ENCODE measurements around the gene SH3RF3.

Gene SH3RF3

GRCh38 chr2:109229094-109229675 lies 100.2 kb downstream of the SH3RF3 start:
- 100% methylated on average over 4 of the region's 4 CpGs for WGBS (ENCODE audit: insufficient coverage)
- Histone ChIP-seq H3K36me3 (ENCODE audit: control insufficient read depth in 4 of 4, insufficient read depth in 4 of 4, low read length in 3 of 4) (no peaks in the 10 kb centered on the region), H3K4me3 (ENCODE audit: control insufficient read depth in 1 of 7, extremely low read depth in 1 of 7, insufficient read depth in 4 of 7, low read depth in 2 of 7, low read length in 6 of 7) (no peak overlapping the region), H3K27ac (ENCODE audit: insufficient read depth in 1 of 2, low read depth in 1 of 2, low read length in 2 of 2, poor library complexity in 1 of 2, severe bottlenecking in 2 of 2) (no peak overlapping the region), H3K4me1 (ENCODE audit: control extremely low read depth in 1 of 4, control insufficient read depth in 4 of 4, insufficient read depth in 4 of 4, low read length in 3 of 4) (peaks cover 0 to 27% (median 7%) of the 10 kb centered on the region in 4 experiments), H3K9me3 (ENCODE audit: control extremely low read depth in 1 of 5, control insufficient read depth in 4 of 5, insufficient read depth in 2 of 5, low read depth in 1 of 5, low read length in 4 of 5) (no peaks in the 10 kb centered on the region), H3K27me3 (replicated peaks in 2 of 5; ENCODE audit: control insufficient read depth in 4 of 5, insufficient read depth in 5 of 5, low read length in 4 of 5) (no peaks in the 10 kb centered on the region)
- CTCF ChIA-PET, result no interaction called here
- POLR2A ChIA-PET, result interaction anchor here (0.6 kb wide), 1 partner anchor 199 kb away, joined by 3 read pairs; no protein-coding TSS in a partner anchor
- no peak for DNase-seq

DNA sequence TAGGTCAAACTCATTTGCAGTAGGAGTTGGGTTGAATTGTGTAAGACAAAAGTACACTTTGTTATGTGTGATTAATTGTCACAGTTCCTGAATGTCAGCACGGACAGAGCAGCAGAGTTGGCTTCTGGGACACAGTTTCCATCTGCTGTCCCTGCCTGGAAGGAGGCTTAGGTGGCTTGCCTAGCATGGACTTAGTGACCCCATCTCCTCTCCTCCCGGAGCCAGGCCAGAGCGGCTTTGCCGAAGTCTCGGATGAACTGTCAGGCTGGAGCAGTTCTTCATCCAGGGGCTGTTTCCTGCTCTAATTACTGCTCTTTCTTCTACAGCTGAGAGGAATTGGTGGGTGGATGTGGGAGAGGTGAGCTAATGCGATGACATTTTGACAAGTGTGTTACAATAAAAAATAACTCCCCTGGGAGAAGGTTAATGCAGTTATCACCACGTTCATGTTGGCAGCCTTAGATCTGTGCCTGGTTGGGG lies 102.0 kb downstream of the SH3RF3 start:
- no peak for DNase-seq
- H3K36me3 ChIP-seq (ENCODE audit: control insufficient read depth in 4 of 4, insufficient read depth in 4 of 4, low read length in 3 of 4), result no peaks in the 10 kb centered on the region
- 52% methylated on average over 5 of the region's 7 CpGs for WGBS (ENCODE audit: insufficient coverage)
- ChIA-PET CTCF (no interaction called here), POLR2A (no interaction called here)
- peaks cover 0 to 24% (median 7%) of the 10 kb centered on the region in 4 experiments for H3K4me1 ChIP-seq (ENCODE audit: control extremely low read depth in 1 of 4, control insufficient read depth in 4 of 4, insufficient read depth in 4 of 4, low read length in 3 of 4)
- no peaks in the 10 kb centered on the region for H3K27me3 ChIP-seq (replicated peaks in 2 of 5; ENCODE audit: control insufficient read depth in 4 of 5, insufficient read depth in 5 of 5, low read length in 4 of 5)
- no peak overlapping the region for H3K4me3 ChIP-seq (ENCODE audit: control insufficient read depth in 1 of 7, extremely low read depth in 1 of 7, insufficient read depth in 4 of 7, low read depth in 2 of 7, low read length in 6 of 7)
- no peak overlapping the region for H3K27ac ChIP-seq (ENCODE audit: insufficient read depth in 1 of 2, low read depth in 1 of 2, low read length in 2 of 2, poor library complexity in 1 of 2, severe bottlenecking in 2 of 2)
- H3K9me3 ChIP-seq (ENCODE audit: control extremely low read depth in 1 of 5, control insufficient read depth in 4 of 5, insufficient read depth in 2 of 5, low read depth in 1 of 5, low read length in 4 of 5), result peaks cover 0 to 2% (median 0%) of the 10 kb centered on the region in 5 experiments

- 92% methylated on average over 2 of the region's 3 CpGs for WGBS (ENCODE audit: insufficient coverage)
- POLR2A ChIA-PET, result no interaction called here
- peaks cover under 1 to 25% (median 7%) of the 10 kb centered on the region in 4 experiments for H3K4me1 ChIP-seq (ENCODE audit: control extremely low read depth in 1 of 4, control insufficient read depth in 4 of 4, insufficient read depth in 4 of 4, low read length in 3 of 4)
- H3K36me3 ChIP-seq (ENCODE audit: control insufficient read depth in 4 of 4, insufficient read depth in 4 of 4, low read length in 3 of 4), result no peaks in the 10 kb centered on the region
- peaks cover 0 to 2% (median 0%) of the 10 kb centered on the region in 5 experiments for H3K9me3 ChIP-seq (ENCODE audit: control extremely low read depth in 1 of 5, control insufficient read depth in 4 of 5, insufficient read depth in 2 of 5, low read depth in 1 of 5, low read length in 4 of 5)
- CTCF ChIA-PET, result no interaction called here
- H3K27me3 ChIP-seq (replicated peaks in 2 of 5; ENCODE audit: control insufficient read depth in 4 of 5, insufficient read depth in 5 of 5, low read length in 4 of 5), result no peaks in the 10 kb centered on the region
- DNase-seq, result no peak
- no peak overlapping the region for H3K4me3 ChIP-seq (ENCODE audit: control insufficient read depth in 1 of 7, extremely low read depth in 1 of 7, insufficient read depth in 4 of 7, low read depth in 2 of 7, low read length in 6 of 7)
- H3K27ac ChIP-seq (ENCODE audit: insufficient read depth in 1 of 2, low read depth in 1 of 2, low read length in 2 of 2, poor library complexity in 1 of 2, severe bottlenecking in 2 of 2), result no peak overlapping the region
Observed at GRCh38 chr2:109231428-109231827, 102.4 kb downstream of the SH3RF3 start.

- 90% methylated on average over 2 of the region's 7 CpGs for WGBS (ENCODE audit: insufficient coverage)
- Histone ChIP-seq H3K4me3 (ENCODE audit: control insufficient read depth in 1 of 7, extremely low read depth in 1 of 7, insufficient read depth in 4 of 7, low read depth in 2 of 7, low read length in 6 of 7) (no peak overlapping the region), H3K36me3 (ENCODE audit: control insufficient read depth in 4 of 4, insufficient read depth in 4 of 4, low read length in 3 of 4) (no peaks in the 10 kb centered on the region), H3K4me1 (ENCODE audit: control extremely low read depth in 1 of 4, control insufficient read depth in 4 of 4, insufficient read depth in 4 of 4, low read length in 3 of 4) (peaks cover 6 to 26% (median 13%) of the 10 kb centered on the region in 4 experiments), H3K27ac (ENCODE audit: insufficient read depth in 1 of 2, low read depth in 1 of 2, low read length in 2 of 2, poor library complexity in 1 of 2, severe bottlenecking in 2 of 2) (no peak overlapping the region), H3K27me3 (replicated peaks in 2 of 5; ENCODE audit: control insufficient read depth in 4 of 5, insufficient read depth in 5 of 5, low read length in 4 of 5) (no peaks in the 10 kb centered on the region), H3K9me3 (ENCODE audit: control extremely low read depth in 1 of 5, control insufficient read depth in 4 of 5, insufficient read depth in 2 of 5, low read depth in 1 of 5, low read length in 4 of 5) (peaks cover 0 to 2% (median 0%) of the 10 kb centered on the region in 5 experiments)
- ChIA-PET CTCF (no interaction called here), POLR2A (no interaction called here)
- DNase-seq, result no peak
Observed at GRCh38 chr2:109231996-109232705, 103.1 kb downstream of the SH3RF3 start.

DNA sequence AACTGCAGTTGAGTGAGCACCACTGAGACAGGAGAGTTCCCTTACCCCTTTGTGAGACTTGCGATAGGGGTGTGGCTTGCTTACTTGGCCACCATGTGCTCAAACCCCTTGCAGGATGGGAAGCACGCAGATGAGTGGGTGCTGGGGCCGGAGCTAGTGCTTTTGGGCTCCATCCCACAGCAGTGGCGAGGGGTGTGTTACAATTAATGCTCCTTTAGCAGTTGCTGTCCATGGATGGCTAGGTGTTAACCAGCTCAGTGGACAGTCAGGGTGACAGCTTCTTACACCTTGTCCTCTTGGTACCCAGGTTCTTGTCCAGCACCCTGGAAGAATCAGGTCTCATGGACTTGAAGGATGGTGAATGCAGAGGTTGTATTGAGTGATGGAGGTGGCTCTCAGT lies 103.9 kb downstream of the SH3RF3 start:
- Histone ChIP-seq H3K9me3 (ENCODE audit: control extremely low read depth in 1 of 5, control insufficient read depth in 4 of 5, insufficient read depth in 2 of 5, low read depth in 1 of 5, low read length in 4 of 5) (peaks cover 0 to 2% (median 0%) of the 10 kb centered on the region in 5 experiments), H3K36me3 (ENCODE audit: control insufficient read depth in 4 of 4, insufficient read depth in 4 of 4, low read length in 3 of 4) (no peaks in the 10 kb centered on the region), H3K27ac (ENCODE audit: insufficient read depth in 1 of 2, low read depth in 1 of 2, low read length in 2 of 2, poor library complexity in 1 of 2, severe bottlenecking in 2 of 2) (no peak overlapping the region), H3K27me3 (replicated peaks in 2 of 5; ENCODE audit: control insufficient read depth in 4 of 5, insufficient read depth in 5 of 5, low read length in 4 of 5) (no peaks in the 10 kb centered on the region), H3K4me3 (ENCODE audit: control insufficient read depth in 1 of 7, extremely low read depth in 1 of 7, insufficient read depth in 4 of 7, low read depth in 2 of 7, low read length in 6 of 7) (no peak overlapping the region), H3K4me1 (ENCODE audit: control extremely low read depth in 1 of 4, control insufficient read depth in 4 of 4, insufficient read depth in 4 of 4, low read length in 3 of 4) (peaks cover 7 to 33% (median 18%) of the 10 kb centered on the region in 4 experiments)
- ChIA-PET POLR2A (no interaction called here), CTCF (no interaction called here)
- WGBS (ENCODE audit: insufficient coverage), result 100% methylated on average over 2 of the region's 4 CpGs
- DNase-seq, result no peak

DNA sequence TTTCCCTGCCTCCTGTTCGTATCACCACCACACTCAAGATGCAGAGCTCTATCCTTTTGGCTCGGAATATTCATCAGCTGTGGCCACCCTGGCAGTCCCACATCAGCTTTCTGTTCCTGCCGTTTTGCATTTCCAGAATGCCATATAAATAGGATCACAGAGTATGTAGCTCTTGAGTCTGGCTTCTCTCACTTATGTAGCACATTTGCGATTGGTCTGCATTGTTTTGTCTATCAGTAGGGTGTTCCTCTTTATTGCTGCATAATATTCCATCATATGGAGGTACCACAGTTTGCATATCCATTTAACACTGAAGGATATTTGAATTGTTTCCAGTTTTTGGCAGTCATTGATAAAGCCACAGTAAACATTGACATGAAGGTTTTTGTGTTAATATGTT lies 104.6 kb downstream of the SH3RF3 start:
- H3K27ac ChIP-seq (ENCODE audit: insufficient read depth in 1 of 2, low read depth in 1 of 2, low read length in 2 of 2, poor library complexity in 1 of 2, severe bottlenecking in 2 of 2), result no peak overlapping the region

GRCh38 chr2:109234355-109234754 lies 105.3 kb downstream of the SH3RF3 start:
- Histone ChIP-seq H3K27me3 (replicated peaks in 2 of 5; ENCODE audit: control insufficient read depth in 4 of 5, insufficient read depth in 5 of 5, low read length in 4 of 5) (no peaks in the 10 kb centered on the region), H3K27ac (ENCODE audit: insufficient read depth in 1 of 2, low read depth in 1 of 2, low read length in 2 of 2, poor library complexity in 1 of 2, severe bottlenecking in 2 of 2) (no peak overlapping the region), H3K4me3 (ENCODE audit: control insufficient read depth in 1 of 7, extremely low read depth in 1 of 7, insufficient read depth in 4 of 7, low read depth in 2 of 7, low read length in 6 of 7) (no peak overlapping the region), H3K9me3 (ENCODE audit: control extremely low read depth in 1 of 5, control insufficient read depth in 4 of 5, insufficient read depth in 2 of 5, low read depth in 1 of 5, low read length in 4 of 5) (peaks cover 0 to 2% (median 0%) of the 10 kb centered on the region in 5 experiments), H3K36me3 (ENCODE audit: control insufficient read depth in 4 of 4, insufficient read depth in 4 of 4, low read length in 3 of 4) (no peaks in the 10 kb centered on the region), H3K4me1 (ENCODE audit: control extremely low read depth in 1 of 4, control insufficient read depth in 4 of 4, insufficient read depth in 4 of 4, low read length in 3 of 4) (peaks cover 18 to 44% (median 29%) of the 10 kb centered on the region in 4 experiments)
- no peak for DNase-seq
- POLR2A ChIA-PET, result no interaction called here
- CTCF ChIA-PET, result no interaction called here
- WGBS (ENCODE audit: insufficient coverage), result 100% methylated on average over 3 of the region's 4 CpGs

More for the DNA sequence above, 104.6 kb downstream of the SH3RF3 start:
- no peaks in the 10 kb centered on the region for H3K27me3 ChIP-seq (replicated peaks in 2 of 5; ENCODE audit: control insufficient read depth in 4 of 5, insufficient read depth in 5 of 5, low read length in 4 of 5)
- 100% methylated on average over 2 of the region's 4 CpGs for WGBS (ENCODE audit: insufficient coverage)
- H3K36me3 ChIP-seq (ENCODE audit: control insufficient read depth in 4 of 4, insufficient read depth in 4 of 4, low read length in 3 of 4), result no peaks in the 10 kb centered on the region
- peaks cover 0 to 2% (median 0%) of the 10 kb centered on the region in 5 experiments for H3K9me3 ChIP-seq (ENCODE audit: control extremely low read depth in 1 of 5, control insufficient read depth in 4 of 5, insufficient read depth in 2 of 5, low read depth in 1 of 5, low read length in 4 of 5)
- CTCF ChIA-PET, result no interaction called here
- H3K4me1 ChIP-seq (ENCODE audit: control extremely low read depth in 1 of 4, control insufficient read depth in 4 of 4, insufficient read depth in 4 of 4, low read length in 3 of 4), result peaks cover 14 to 40% (median 25%) of the 10 kb centered on the region in 4 experiments
- no peak for DNase-seq
- POLR2A ChIA-PET, result no interaction called here
- H3K4me3 ChIP-seq (ENCODE audit: control insufficient read depth in 1 of 7, extremely low read depth in 1 of 7, insufficient read depth in 4 of 7, low read depth in 2 of 7, low read length in 6 of 7), result no peak overlapping the region

Data from common myeloid progenitor, CD34-positive (primary cell).